ENCODE results near the gene CAVIN1.
"Not testable (repeated sequence)": the region's sequence is repeated elsewhere in the genome, so short reads cannot be mapped to it uniquely, and the experiment has no call there.

Gene CAVIN1

DNA sequence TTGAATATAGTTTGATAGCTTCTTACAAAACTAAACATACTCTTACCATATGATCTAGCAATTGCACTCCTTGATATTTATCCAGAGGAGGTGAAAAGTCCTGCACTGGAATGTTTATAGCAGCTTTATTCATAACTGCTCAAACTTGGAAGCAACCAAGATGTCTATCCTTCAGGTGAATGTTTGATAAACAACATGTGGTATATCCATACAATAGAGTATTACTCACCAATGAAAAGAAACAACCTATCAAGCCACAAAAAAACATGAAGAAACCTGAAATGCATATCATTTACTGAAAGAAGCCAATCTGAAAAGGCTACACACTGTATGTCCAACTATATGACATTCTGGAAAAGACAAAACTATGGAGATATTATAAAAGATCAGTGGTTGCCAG is 50.9 kb downstream of the CAVIN1 start:
- no peak overlapping the region for H3K4me3 ChIP-seq (ENCODE audit: low read depth, low read length)
- DNase-seq (ENCODE audit: low read depth), result no peak
- TF ChIP-seq, protein P1, sequence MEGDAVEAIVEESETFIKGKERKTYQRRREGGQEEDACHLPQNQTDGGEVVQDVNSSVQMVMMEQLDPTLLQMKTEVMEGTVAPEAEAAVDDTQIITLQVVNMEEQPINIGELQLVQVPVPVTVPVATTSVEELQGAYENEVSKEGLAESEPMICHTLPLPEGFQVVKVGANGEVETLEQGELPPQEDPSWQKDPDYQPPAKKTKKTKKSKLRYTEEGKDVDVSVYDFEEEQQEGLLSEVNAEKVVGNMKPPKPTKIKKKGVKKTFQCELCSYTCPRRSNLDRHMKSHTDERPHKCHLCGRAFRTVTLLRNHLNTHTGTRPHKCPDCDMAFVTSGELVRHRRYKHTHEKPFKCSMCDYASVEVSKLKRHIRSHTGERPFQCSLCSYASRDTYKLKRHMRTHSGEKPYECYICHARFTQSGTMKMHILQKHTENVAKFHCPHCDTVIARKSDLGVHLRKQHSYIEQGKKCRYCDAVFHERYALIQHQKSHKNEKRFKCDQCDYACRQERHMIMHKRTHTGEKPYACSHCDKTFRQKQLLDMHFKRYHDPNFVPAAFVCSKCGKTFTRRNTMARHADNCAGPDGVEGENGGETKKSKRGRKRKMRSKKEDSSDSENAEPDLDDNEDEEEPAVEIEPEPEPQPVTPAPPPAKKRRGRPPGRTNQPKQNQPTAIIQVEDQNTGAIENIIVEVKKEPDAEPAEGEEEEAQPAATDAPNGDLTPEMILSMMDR (IDR thresholded peaks at IDR 0.05; ENCODE audit: insufficient read depth, low read depth, low read length, missing control alignments), result no peak

DNA sequence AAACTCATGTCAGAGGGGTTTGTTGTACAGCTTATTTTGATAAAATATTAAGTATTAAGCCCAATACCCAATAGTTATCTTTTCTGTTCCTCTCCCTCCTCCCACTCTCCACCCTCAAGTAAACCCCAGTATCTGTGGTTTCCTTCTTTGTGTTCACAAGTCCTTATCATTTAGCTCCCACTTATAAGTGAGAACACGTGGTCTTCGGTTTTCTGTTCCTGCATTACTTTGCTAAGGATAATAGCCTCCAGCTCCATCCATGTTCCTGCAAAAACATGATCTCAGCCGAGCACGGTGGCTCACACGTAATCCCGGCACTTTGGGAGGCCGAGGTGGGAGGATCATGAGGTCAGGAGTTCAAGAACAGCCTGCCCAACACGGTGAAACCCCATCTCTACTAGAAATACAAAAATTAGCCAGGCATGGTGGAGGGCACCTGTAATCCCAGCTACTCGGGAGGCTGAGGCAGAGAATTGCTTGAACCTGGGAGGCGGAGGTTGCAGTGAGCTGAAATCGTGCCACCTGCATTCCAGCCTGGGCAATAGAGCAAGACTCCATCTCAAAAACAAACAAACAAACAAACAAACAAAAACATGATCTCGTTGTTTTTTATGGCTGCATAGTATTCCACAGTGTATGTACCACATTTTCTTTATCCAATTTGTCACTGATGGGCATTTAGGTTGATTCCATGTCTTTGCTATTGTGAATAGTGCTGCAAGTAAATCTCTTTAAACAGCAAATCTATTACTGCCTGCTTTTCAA is 54.1 kb downstream of the CAVIN1 start:
- not testable (repeated sequence) for DNase-seq (ENCODE audit: low read depth); H3K4me3 ChIP-seq (ENCODE audit: low read depth, low read length)

DNA sequence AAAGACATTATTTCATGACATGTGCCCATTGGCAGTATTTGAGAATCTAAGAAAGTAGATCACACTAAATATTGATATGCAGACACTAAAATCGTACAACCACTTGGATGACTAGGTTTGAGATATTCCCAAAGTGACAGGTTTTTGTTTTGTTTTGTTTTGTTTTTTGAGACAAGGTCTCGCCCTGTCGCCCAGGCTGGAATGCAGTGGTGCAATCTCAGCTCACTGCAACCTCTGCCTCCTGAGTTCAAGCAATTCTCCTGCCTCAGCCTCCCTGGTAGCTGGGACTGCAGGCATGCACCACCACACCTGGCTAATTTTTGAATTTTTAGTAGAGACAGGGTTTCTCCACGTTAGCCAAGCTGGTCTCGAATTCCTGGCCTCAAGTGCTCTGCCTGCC is 54.7 kb downstream of the CAVIN1 start:
- H3K4me3 ChIP-seq (ENCODE audit: low read depth, low read length); DNase-seq (ENCODE audit: low read depth): not testable (repeated sequence)

DNA sequence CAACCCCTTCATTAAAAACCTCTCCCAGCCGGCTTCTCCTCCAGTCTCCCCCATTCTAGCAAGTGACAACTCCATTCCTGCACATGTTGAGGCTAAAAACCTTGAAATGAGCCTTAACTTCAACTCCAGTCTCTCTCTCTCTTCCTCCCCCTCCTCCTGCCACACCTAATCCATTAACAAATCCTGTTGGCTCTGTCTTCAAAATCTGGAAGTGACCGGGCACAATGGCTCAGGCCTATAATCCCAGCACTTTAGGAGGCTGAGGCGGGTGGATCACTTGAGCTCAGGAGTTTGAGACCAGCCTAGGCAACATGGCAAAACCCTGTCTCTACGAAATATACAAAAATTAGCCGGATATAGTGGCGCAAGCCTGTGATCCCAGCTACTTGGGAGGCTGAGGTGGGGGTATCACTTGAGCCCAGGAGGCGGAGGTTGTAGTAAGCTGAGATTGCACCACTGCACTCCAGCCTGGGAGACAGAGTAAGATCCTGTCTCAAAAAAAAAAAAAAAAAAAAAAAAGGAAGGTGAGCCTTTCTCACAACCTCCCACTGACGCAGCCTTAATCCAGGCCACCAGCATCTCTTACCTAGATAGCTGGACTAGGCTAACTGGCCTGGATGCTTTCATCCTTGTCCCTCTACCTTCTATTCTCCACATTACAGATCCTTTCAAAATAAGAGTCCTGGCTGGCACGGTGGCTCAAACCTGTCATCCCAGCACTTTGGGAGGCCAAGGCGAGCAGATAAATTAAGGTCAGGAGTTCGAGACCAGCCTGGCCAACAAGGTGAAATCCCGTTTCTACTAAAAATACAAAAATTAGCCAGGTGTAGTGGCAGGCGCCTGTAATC is 56.7 kb downstream of the CAVIN1 start:
- DNase-seq (ENCODE audit: low read depth); H3K4me3 ChIP-seq (ENCODE audit: low read depth, low read length): not testable (repeated sequence)

DNA sequence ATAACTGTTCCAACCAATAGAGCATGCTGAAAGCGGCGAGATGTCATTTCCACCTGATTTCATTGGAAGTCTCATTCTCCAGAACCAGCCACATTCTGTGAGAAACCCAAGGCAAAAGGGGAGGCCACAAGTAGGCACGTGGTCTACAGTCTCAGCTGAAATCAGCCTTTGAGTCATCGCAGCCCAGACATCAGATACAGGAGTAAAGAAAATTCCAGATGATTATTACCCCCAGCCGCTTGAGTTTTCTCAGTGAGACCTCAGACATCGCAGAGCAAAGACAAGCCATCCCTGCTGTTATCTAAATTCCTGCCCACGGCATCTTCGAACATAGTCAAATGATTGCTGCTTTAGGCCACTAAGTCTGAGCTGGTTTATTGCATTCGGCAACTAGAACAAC is 57.9 kb downstream of the CAVIN1 start:
- no peak for DNase-seq (ENCODE audit: low read depth)
- TF ChIP-seq, protein P1 (IDR thresholded peaks at IDR 0.05; ENCODE audit: insufficient read depth, low read depth, low read length, missing control alignments), result no peak
- no peak overlapping the region for H3K4me3 ChIP-seq (ENCODE audit: low read depth, low read length)

DNA sequence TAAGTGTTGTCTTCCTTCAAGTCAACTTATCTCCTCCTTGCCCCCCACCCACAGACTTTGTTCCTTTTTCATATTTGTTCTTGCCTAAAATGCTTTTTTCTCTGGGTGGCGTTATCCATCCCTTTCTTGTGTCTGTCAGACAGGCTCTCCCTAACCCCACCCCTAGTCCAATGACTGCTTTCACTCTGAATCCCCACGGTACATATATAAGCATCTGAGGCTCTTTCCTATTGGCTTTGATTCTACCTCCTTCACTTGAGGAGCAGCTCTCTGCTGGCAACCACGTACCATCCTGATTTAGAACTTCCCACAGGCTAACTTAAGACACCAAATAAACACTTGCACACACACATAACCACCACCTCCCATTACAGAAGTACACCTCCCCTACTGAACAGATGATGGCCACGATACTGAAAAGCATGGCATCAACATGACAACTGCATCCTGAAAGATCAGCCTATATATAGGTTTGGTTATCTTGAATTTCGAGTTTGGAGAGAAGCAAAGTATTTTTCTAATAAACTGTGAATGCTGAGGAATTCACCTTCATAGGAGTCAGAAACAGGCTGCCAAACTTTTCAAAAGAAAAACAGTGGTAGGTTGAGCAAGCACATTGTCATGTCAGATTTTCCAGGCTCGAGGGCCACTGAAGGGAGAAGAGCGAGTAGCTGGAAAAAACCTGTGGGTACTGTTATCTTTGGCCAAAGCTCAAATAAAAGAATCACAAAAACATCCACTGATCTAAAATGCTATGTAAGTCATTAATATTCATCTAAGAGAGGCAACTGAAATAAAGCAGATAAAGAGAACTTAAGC is 59.1 kb downstream of the CAVIN1 start:
- no peak overlapping the region for H3K4me3 ChIP-seq (ENCODE audit: low read depth, low read length)
- TF ChIP-seq, protein P1 (IDR thresholded peaks at IDR 0.05; ENCODE audit: insufficient read depth, low read depth, low read length, missing control alignments), result no peak
- no peak for DNase-seq (ENCODE audit: low read depth)

DNA sequence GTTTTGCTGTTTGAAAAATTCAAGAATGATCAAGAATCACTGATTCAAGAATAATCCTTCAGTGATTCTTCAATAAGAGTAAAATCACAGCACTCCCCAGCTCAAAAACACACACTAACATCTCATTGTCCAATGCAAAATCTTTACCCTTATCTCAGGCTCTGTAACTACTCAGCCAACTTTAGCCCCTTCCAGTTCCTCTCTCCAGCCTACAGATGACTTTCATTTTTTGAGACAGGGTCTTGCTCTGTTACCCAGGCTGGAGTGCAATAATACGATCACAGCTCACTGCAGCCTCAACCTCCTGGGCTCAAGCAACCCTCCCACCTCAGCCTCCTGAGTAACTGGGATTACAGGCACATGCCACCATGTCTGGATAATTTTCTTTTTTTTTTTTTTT is 59.8 kb downstream of the CAVIN1 start:
- no peak for DNase-seq (ENCODE audit: low read depth)
- H3K4me3 ChIP-seq (ENCODE audit: low read depth, low read length), result no peak overlapping the region
- TF ChIP-seq, protein P1 (IDR thresholded peaks at IDR 0.05; ENCODE audit: insufficient read depth, low read depth, low read length, missing control alignments), result no peak

DNA sequence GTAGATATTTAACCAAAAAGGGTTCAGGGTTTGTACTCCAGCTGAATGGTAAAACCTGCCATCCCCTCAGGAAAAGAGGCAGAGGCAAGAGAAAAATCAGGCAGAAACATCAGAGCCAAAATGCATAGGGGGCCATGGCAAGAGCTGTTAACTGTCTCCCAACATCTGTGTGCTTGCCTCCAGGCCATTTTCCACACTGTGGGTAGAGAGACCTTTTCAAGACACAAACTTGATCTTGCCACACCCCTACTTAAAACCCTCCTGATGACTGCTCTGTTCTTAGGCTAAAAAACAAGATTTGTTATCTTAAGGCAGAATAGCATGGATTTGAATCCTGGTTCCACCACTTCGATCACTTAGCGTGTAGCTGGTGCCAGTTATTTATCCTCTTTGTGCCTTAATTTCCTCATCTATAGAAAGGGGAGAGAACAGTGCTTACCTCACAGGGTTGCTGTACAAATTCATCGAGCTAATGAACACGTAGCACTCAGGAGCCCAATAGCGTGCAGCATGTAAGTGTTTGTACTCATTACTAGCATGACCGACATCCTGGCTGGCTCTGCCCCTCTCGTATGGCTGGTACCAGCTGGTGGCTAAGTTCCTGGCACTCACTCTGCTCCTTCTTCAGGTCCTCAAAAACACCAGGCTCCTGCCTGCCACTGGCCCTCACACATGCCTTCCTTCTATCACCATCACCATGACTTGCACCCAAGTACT is 60.7 kb downstream of the CAVIN1 start:
- no peak for DNase-seq (ENCODE audit: low read depth)
- TF ChIP-seq, protein P1 (IDR thresholded peaks at IDR 0.05; ENCODE audit: insufficient read depth, low read depth, low read length, missing control alignments), result no peak
- no peak overlapping the region for H3K4me3 ChIP-seq (ENCODE audit: low read depth, low read length)
